Loucy (cell line): ENCODE data around the gene SOX4.

Experiments
- H2AFZ ChIP-seq: fragments of 200-600 bp; sonication (generic); 2 replicates; pipeline ENCODE4 v1.6.0; 2016; ENCODE audit warnings: antibody characterized with exemption, mild to moderate bottlenecking, low read length, moderate library complexity
- H3F3A ChIP-seq: fragments of 200-600 bp; 2 replicates; pipeline ENCODE4 v1.6.0; 2016; ENCODE audit warnings: antibody characterized with exemption, low read depth, mild to moderate bottlenecking
- H3K27me3 ChIP-seq: fragments of 200-600 bp; sonication (generic); 2 replicates; pipeline ENCODE4 v1.6.1; 2014; ENCODE audit warnings: low read length, mild to moderate bottlenecking; ENCODE audit not compliant: insufficient read depth, poor library complexity, severe bottlenecking
- H3K36me3 ChIP-seq: fragments of 200-600 bp; sonication (generic); 2 replicates; pipeline ENCODE4 v1.6.1; 2016; ENCODE audit warnings: low read length; ENCODE audit not compliant: insufficient read depth
- H3K4me1 ChIP-seq: fragments of 200-600 bp; sonication (generic); 2 replicates; pipeline ENCODE4 v1.5.1; 2014; ENCODE audit warnings: low read length, mild to moderate bottlenecking; ENCODE audit not compliant: insufficient read depth, poor library complexity, severe bottlenecking
- H3K4me2 ChIP-seq: fragments of 200-600 bp; sonication (generic); 2 replicates; pipeline ENCODE4 v1.6.0; 2014; ENCODE audit warnings: antibody characterized with exemption, low read length, low read depth, mild to moderate bottlenecking; ENCODE audit not compliant: poor library complexity, severe bottlenecking
- H3K4me3 ChIP-seq: fragments of 200-600 bp; sonication (generic); 2 replicates; pipeline ENCODE4 v1.5.1; 2014; ENCODE audit warnings: low read length, mild to moderate bottlenecking, mixed read lengths; ENCODE audit not compliant: poor library complexity, severe bottlenecking
- H3K79me2 ChIP-seq: fragments of 200-600 bp; sonication (generic); 2 replicates; pipeline ENCODE4 v1.6.1; 2014; ENCODE audit warnings: low read length; ENCODE audit not compliant: insufficient read depth
- H3K9ac ChIP-seq: fragments of 200-600 bp; sonication (generic); 2 replicates; pipeline ENCODE4 v1.6.0; 2014; ENCODE audit warnings: mild to moderate bottlenecking, low read depth, low read length, moderate library complexity; ENCODE audit not compliant: poor library complexity, severe bottlenecking
- H3K9me2 ChIP-seq: fragments of 200-600 bp; sonication (generic); replicated peaks from 2 replicates; pipeline ENCODE4 v1.6.1; 2016; ENCODE audit warnings: low read depth, low read length, mixed read lengths
- H3K9me3 ChIP-seq: fragments of 200-600 bp; sonication (generic); 2 replicates; pipeline ENCODE4 v1.6.1; 2014; ENCODE audit warnings: mild to moderate bottlenecking, antibody characterized with exemption, low read length, low read depth; ENCODE audit not compliant: insufficient read depth
- H4K20me1 ChIP-seq: fragments of 200-600 bp; sonication (generic); 2 replicates; pipeline ENCODE4 v1.6.0; 2014; ENCODE audit warnings: antibody characterized with exemption, low read length, mild to moderate bottlenecking; ENCODE audit not compliant: insufficient read depth, poor library complexity, severe bottlenecking
- EZH2phosphoT487 ChIP-seq: fragments of 200-600 bp; IDR thresholded peaks from 2 replicates; pipeline ENCODE4 v1.6.1; 2018; ENCODE audit warnings: antibody characterized with exemption, mild to moderate bottlenecking, moderate library complexity, borderline replicate concordance
- TF ChIP-seq, protein P1 (sequence below): fragments of 200-600 bp; sonication (generic); conservative IDR thresholded peaks from 2 replicates; pipeline ENCODE4 v1.5.1; 2014; ENCODE audit warnings: mild to moderate bottlenecking, antibody characterized with exemption, low read length

Gene SOX4

DNA sequence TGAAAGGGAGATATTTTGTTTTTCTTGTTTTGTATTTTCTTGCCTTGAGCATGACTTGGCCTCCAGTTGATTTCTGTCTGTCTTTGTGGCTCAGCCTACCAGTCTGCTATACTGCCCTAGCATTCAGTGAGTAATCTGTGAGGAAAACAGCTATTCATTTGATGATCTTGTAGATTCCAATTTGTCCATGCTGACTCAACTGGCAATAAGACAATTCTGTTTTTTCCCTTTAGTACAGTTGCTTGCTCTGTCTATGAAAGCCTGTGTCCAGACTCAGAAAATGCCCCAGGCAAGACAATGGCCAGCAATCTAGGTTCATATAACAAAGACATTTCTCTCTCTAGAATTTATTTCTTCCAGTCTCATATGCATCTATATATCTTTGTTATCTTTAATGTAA is 10.9 kb upstream of the SOX4 start:
- no peaks in the 10 kb centered on the region for H4K20me1 ChIP-seq
- no peaks in the 10 kb centered on the region for H3K4me1 ChIP-seq
- no peak overlapping the region for H2AFZ ChIP-seq
- H3F3A ChIP-seq = no peaks in the 10 kb centered on the region
- H3K4me3 ChIP-seq = no peak overlapping the region
- H3K27me3 ChIP-seq = no peaks in the 10 kb centered on the region
- TF ChIP-seq, protein P1, sequence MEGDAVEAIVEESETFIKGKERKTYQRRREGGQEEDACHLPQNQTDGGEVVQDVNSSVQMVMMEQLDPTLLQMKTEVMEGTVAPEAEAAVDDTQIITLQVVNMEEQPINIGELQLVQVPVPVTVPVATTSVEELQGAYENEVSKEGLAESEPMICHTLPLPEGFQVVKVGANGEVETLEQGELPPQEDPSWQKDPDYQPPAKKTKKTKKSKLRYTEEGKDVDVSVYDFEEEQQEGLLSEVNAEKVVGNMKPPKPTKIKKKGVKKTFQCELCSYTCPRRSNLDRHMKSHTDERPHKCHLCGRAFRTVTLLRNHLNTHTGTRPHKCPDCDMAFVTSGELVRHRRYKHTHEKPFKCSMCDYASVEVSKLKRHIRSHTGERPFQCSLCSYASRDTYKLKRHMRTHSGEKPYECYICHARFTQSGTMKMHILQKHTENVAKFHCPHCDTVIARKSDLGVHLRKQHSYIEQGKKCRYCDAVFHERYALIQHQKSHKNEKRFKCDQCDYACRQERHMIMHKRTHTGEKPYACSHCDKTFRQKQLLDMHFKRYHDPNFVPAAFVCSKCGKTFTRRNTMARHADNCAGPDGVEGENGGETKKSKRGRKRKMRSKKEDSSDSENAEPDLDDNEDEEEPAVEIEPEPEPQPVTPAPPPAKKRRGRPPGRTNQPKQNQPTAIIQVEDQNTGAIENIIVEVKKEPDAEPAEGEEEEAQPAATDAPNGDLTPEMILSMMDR = no peak
- TF ChIP-seq EZH2phosphoT487 = no peak
- H3K36me3 ChIP-seq = no peaks in the 10 kb centered on the region; the same call in 1 of the 2 replicates
- H3K9me3 ChIP-seq = peaks cover 8% of the 10 kb centered on the region; the same call in 1 of the 2 replicates
- no peak overlapping the region for H3K4me2 ChIP-seq
- H3K9me2 ChIP-seq = no peaks in the 10 kb centered on the region
- H3K9ac ChIP-seq = no peak overlapping the region
- no peaks in the 10 kb centered on the region for H3K79me2 ChIP-seq

DNA sequence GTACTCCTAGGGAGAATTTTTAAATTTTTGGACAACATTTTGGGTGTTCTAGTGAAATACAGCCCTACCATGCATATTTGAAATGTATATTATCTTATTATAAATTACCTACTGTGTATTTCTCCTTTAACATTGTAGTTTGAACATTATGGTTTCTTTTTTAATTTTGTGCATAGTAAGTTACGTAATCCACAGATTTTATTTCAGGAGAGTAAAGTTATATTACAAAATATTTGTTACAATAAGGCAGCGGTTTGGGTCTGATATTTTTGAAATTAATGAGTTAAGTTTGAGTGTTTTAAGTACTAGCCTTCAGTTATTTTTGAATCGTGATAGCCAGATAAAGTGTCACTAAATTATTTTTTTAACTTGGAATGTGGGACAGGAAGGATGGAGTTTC is 7.3 kb upstream of the SOX4 start:
- peak overlapping the region; percentile 93 for H3K9ac ChIP-seq

GRCh38 chr6:21586740-21587178 is 6.8 kb upstream of the SOX4 start:
- peak overlapping the region; percentile 93 for H3K9ac ChIP-seq
- no peak for TF ChIP-seq EZH2phosphoT487
- TF ChIP-seq, protein P1 = no peak

More for the DNA sequence above, 7.3 kb upstream of the SOX4 start:
- Histone ChIP-seq H3K9me2 (no peaks in the 10 kb centered on the region), H3K4me2 (peak overlapping the region; percentile 78), H3K36me3 (no peaks in the 10 kb centered on the region; the same call in 1 of the 2 replicates), H3F3A (no peaks in the 10 kb centered on the region), H3K27me3 (no peaks in the 10 kb centered on the region), H4K20me1 (no peaks in the 10 kb centered on the region), H2AFZ (no peak overlapping the region), H3K79me2 (peaks cover 11% of the 10 kb centered on the region), H3K9me3 (peaks cover 8% of the 10 kb centered on the region; the same call in 1 of the 2 replicates), H3K4me1 (peaks cover 11% of the 10 kb centered on the region), H3K4me3 (peak overlapping the region; percentile 90)
- no peak for TF ChIP-seq EZH2phosphoT487
- TF ChIP-seq, protein P1 = no peak

More at GRCh38 chr6:21586740-21587178, 6.8 kb upstream of the SOX4 start:
- Histone ChIP-seq H3K4me1 (peaks cover 11% of the 10 kb centered on the region), H3K27me3 (no peaks in the 10 kb centered on the region), H3K79me2 (peaks cover 15% of the 10 kb centered on the region), H3K9me3 (peaks cover 5% of the 10 kb centered on the region; the same call in 1 of the 2 replicates), H3F3A (no peaks in the 10 kb centered on the region), H4K20me1 (no peaks in the 10 kb centered on the region), H3K9me2 (no peaks in the 10 kb centered on the region), H3K4me3 (peak overlapping the region; percentile 90), H2AFZ (peak overlapping the region; percentile 88), H3K36me3 (no peaks in the 10 kb centered on the region; the same call in 1 of the 2 replicates), H3K4me2 (peak overlapping the region; percentile 78)
